ENCODE measurements around the gene TAX1BP3. TPM values are rescaled to one million over a fixed set of nuclear protein-coding genes. Genes with fewer than 3 reads are reported as not detected.

Gene TAX1BP3
- total RNA-seq, 5 donors from 2014 or later (not counting 1 experiment from before 2014, with no cell fraction given), result 9.1 to 15.3 (median 14.6) TPM

DNA sequence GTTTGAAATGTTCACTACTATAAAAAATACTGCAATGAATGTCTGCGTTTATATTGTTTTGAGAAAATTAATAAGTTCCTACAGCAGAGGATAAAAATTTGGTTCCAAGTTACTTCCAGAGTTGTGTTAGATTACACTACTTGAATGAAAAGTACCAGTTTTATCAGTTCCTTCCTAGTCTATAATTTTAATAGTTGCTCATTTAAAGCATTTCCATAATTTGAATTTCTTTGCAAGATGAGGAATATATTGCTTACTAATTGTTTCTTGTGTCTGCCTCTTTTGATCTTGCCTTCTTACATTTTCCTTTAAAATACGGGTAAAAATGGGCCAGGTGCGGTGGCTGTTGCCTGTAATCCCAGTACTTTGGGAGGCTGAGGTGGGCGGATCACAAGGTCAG is 4.2 kb upstream of the TAX1BP3 start:
- no peaks in the 10 kb centered on the region for H3K9me3 Mint-ChIP-seq
- peaks cover 14 to 25% (median 21%) of the 10 kb centered on the region in 3 donors for H3K4me1 Mint-ChIP-seq
- no peaks in the 10 kb centered on the region for H3K9me3 ChIP-seq
- no peak overlapping the region for H3K4me3 ChIP-seq (ENCODE audit: control insufficient read depth in 1 of 2, extremely low read depth in 1 of 2, low read length in 1 of 2)
- H3K4me3 Mint-ChIP-seq, result no peak overlapping the region
- no peaks in the 10 kb centered on the region for H3K27me3 Mint-ChIP-seq
- WGBS (ENCODE audit: insufficient coverage), result 100% methylated on average over 1 of the region's 4 CpGs
- ATAC-seq (replicated peaks in 1 of 4) (no peak), DNase-seq (no peak)
- no peak overlapping the region for H3K27ac Mint-ChIP-seq
- no peaks in the 10 kb centered on the region for H3K27me3 ChIP-seq (replicated peaks in 1 of 2; ENCODE audit: control insufficient read depth in 2 of 2, extremely low read depth in 1 of 2, insufficient read depth in 2 of 2, low read length in 1 of 2)
- H3K4me1 ChIP-seq (ENCODE audit: control insufficient read depth in 1 of 2, extremely low read depth in 1 of 2, insufficient read depth in 2 of 2, low read length in 2 of 2), result peaks cover 7 to 25% of the 10 kb centered on the region in 2 experiments
- ChIA-PET POLR2A (no interaction called here), CTCF (no interaction called here)
- peaks cover 4% of the 10 kb centered on the region for H3K36me3 Mint-ChIP-seq
- peaks cover 3 to 15% of the 10 kb centered on the region in 2 donors for H3K36me3 ChIP-seq (ENCODE audit: control insufficient read depth in 2 of 2, extremely low read depth in 1 of 2, insufficient read depth in 1 of 2, low read length in 1 of 2)
- no peak overlapping the region for H3K27ac ChIP-seq (ENCODE audit: low read length)

DNA sequence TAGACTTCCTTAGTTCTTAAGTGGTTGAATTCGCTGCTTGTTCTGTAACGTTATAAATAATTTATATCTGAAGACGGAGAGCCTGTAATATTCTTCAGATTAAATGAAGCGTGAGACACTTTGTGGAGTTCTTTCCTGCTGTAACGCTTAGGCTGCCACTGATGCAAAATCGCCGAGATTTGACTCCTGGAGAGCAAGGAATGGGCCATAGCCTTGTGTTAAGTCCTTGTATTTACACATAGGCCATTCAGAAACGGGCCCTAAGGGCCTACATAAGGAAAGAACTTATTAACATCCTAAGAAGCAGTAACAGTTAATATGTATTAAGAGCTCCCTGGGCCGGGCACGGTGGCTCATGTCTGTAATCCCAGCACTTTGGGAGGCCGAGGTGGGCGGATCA is 1.2 kb upstream of the TAX1BP3 start:
- H3K4me1 ChIP-seq (ENCODE audit: control insufficient read depth in 1 of 2, extremely low read depth in 1 of 2, insufficient read depth in 2 of 2, low read length in 2 of 2), result peaks cover 7 to 29% of the 10 kb centered on the region in 2 experiments
- peaks cover 20 to 42% (median 32%) of the 10 kb centered on the region in 3 donors for H3K4me1 Mint-ChIP-seq
- peak overlapping the region; percentile 76 to 84 for H3K27ac Mint-ChIP-seq
- WGBS (ENCODE audit: insufficient coverage), result 60% methylated on average over 5 of the region's 12 CpGs
- H3K27me3 Mint-ChIP-seq, result no peaks in the 10 kb centered on the region
- H3K4me3 Mint-ChIP-seq, result peak overlapping the region; percentile 88 to 92 (median 91)
- ATAC-seq (replicated peaks in 1 of 4), result no peak
- H3K27ac ChIP-seq (ENCODE audit: low read length), result no peak overlapping the region
- H3K4me3 ChIP-seq (ENCODE audit: control insufficient read depth in 1 of 2, extremely low read depth in 1 of 2, low read length in 1 of 2), result peak overlapping the region; percentile 80 to 100
- H3K36me3 ChIP-seq (ENCODE audit: control insufficient read depth in 2 of 2, extremely low read depth in 1 of 2, insufficient read depth in 1 of 2, low read length in 1 of 2), result peaks cover 0 to 13% of the 10 kb centered on the region in 2 donors
- peaks cover 3% of the 10 kb centered on the region for H3K36me3 Mint-ChIP-seq
- ChIA-PET POLR2A (no interaction called here), CTCF (no interaction called here)
- DNase-seq, result no peak
- no peaks in the 10 kb centered on the region for H3K9me3 ChIP-seq
- no peaks in the 10 kb centered on the region for H3K9me3 Mint-ChIP-seq
- no peaks in the 10 kb centered on the region for H3K27me3 ChIP-seq (replicated peaks in 1 of 2; ENCODE audit: control insufficient read depth in 2 of 2, extremely low read depth in 1 of 2, insufficient read depth in 2 of 2, low read length in 1 of 2)

DNA sequence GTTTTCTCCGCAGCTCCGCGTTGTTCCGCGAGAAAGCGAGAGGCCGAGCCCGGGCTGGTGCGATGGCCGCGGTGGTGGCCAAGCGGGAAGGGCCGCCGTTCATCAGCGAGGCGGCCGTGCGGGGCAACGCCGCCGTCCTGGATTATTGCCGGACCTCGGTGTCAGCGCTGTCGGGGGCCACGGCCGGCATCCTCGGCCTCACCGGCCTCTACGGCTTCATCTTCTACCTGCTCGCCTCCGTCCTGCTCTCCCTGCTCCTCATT is 638 bp upstream of the TAX1BP3 start:
- Mint-ChIP-seq H3K27ac (peak overlapping the region; percentile 76 to 84), H3K4me1 (peaks cover 20 to 42% (median 32%) of the 10 kb centered on the region in 3 donors), H3K4me3 (peak overlapping the region; percentile 88 to 92 (median 91)), H3K36me3 (peaks cover 3% of the 10 kb centered on the region), H3K9me3 (no peaks in the 10 kb centered on the region), H3K27me3 (no peaks in the 10 kb centered on the region)
- H3K9me3 ChIP-seq, result no peaks in the 10 kb centered on the region
- H3K27ac ChIP-seq (ENCODE audit: low read length), result peak overlapping the region; percentile 70
- DNase-seq (no peak), ATAC-seq (replicated peaks in 1 of 4) (no peak)
- ChIA-PET CTCF (no interaction called here), POLR2A (no interaction called here)
- H3K27me3 ChIP-seq (replicated peaks in 1 of 2; ENCODE audit: control insufficient read depth in 2 of 2, extremely low read depth in 1 of 2, insufficient read depth in 2 of 2, low read length in 1 of 2), result no peaks in the 10 kb centered on the region
- peaks cover 0 to 13% of the 10 kb centered on the region in 2 donors for H3K36me3 ChIP-seq (ENCODE audit: control insufficient read depth in 2 of 2, extremely low read depth in 1 of 2, insufficient read depth in 1 of 2, low read length in 1 of 2)
- peak overlapping the region; percentile 80 to 100 for H3K4me3 ChIP-seq (ENCODE audit: control insufficient read depth in 1 of 2, extremely low read depth in 1 of 2, low read length in 1 of 2)
- H3K4me1 ChIP-seq (ENCODE audit: control insufficient read depth in 1 of 2, extremely low read depth in 1 of 2, insufficient read depth in 2 of 2, low read length in 2 of 2), result peaks cover 7 to 29% of the 10 kb centered on the region in 2 experiments
- under 1% methylated on average over 32 of the region's 32 CpGs for WGBS (ENCODE audit: insufficient coverage)

DNA sequence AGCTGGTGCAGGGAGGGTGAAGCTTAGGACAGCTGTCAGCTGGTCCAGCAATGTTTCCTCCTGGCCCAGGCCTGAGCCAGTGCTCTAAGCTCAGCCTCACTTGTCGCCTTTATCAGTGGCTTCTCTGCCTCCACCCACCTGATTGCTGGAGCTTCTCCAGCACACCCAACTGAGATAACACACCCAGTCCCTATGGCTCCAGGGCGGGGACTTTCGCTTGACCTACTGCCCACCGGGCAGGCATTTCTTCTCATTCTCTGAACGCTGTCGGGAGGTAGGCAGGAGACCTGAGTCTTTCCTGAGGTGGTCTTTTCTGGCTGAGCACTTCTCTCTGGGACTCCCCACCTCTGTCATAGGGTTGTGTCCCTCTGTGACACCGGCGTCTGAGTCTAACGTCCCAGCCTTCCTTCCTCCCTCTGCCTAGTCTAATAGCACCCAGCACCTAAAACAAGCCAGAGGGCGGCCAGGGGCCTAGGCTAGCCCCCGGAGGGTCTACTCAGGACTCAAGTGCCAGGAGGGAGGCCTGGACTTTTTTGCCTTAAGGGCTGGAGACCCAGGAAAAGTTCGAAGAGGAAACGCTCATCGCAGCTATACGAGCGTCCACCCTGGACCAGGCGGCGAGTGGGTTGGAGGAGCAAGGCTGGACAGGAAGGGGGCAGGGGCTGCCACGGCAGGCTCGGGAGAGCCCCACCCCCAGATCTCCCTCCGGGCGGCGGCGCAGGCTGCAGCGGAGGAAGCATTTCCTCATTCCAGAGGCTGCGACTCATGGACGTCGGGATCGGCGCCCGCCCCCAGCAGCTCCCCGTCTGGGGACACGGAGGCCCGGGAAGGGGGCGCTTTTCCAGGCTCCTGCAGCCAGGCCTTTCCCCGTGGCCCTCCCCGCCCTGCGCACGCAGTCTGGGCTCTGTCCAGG is 756 bp downstream of the TAX1BP3 start:
- Histone ChIP-seq H3K36me3 (ENCODE audit: control insufficient read depth in 2 of 2, extremely low read depth in 1 of 2, insufficient read depth in 1 of 2, low read length in 1 of 2) (peaks cover 0 to 16% of the 10 kb centered on the region in 2 donors), H3K4me1 (ENCODE audit: control insufficient read depth in 1 of 2, extremely low read depth in 1 of 2, insufficient read depth in 2 of 2, low read length in 2 of 2) (peaks cover 7 to 29% of the 10 kb centered on the region in 2 experiments), H3K27me3 (replicated peaks in 1 of 2; ENCODE audit: control insufficient read depth in 2 of 2, extremely low read depth in 1 of 2, insufficient read depth in 2 of 2, low read length in 1 of 2) (no peaks in the 10 kb centered on the region), H3K4me3 (ENCODE audit: control insufficient read depth in 1 of 2, extremely low read depth in 1 of 2, low read length in 1 of 2) (peak overlapping the region; percentile 80 to 100), H3K9me3 (no peaks in the 10 kb centered on the region), H3K27ac (ENCODE audit: low read length) (no peak overlapping the region)
- Mint-ChIP-seq H3K4me1 (peaks cover 20 to 42% (median 32%) of the 10 kb centered on the region in 3 donors), H3K27me3 (no peaks in the 10 kb centered on the region), H3K9me3 (no peaks in the 10 kb centered on the region), H3K4me3 (peak overlapping the region; percentile 88 to 92 (median 91)), H3K36me3 (peaks cover 3% of the 10 kb centered on the region), H3K27ac (no peak overlapping the region)
- DNase-seq (peak in 3 of 35 experiments; percentile 4 to 22 (median 8)), ATAC-seq (replicated peaks in 1 of 4) (peak; percentile 1 to 13 (median 4))
- WGBS (ENCODE audit: insufficient coverage), result 13% methylated on average over 34 of the region's 39 CpGs
- ChIA-PET POLR2A (interaction anchor here in 1 of 2 donors (1.0 kb wide), 1 partner anchor 31 kb away, joined by 4 read pairs; the partner anchor contains the start of genes CTNS and SHPK), CTCF (no interaction called here)

DNA sequence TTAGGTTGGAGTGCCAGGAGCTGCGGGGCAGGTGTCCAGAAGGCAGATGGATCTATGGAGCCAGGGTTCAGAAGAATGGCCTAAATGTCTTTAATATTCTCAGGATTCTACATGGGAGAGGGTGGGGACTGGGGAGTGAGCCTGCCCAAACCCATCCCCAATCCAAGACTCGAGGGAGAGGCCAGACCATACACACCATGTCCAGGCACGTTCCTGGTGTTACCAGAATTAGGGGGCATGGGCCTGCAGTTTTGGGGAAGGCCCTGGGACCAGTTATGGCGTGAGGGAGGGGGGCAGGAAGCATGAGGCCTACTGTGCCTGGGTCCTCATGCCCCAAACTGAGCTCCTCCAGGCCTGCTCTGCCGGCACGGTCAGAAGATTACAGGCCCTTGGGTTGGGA is 1.9 kb downstream of the TAX1BP3 start:
- CTCF ChIA-PET, result no interaction called here
- Histone ChIP-seq H3K4me1 (ENCODE audit: control insufficient read depth in 1 of 2, extremely low read depth in 1 of 2, insufficient read depth in 2 of 2, low read length in 2 of 2) (peaks cover 7 to 29% of the 10 kb centered on the region in 2 experiments), H3K9me3 (no peaks in the 10 kb centered on the region), H3K4me3 (ENCODE audit: control insufficient read depth in 1 of 2, extremely low read depth in 1 of 2, low read length in 1 of 2) (no peak overlapping the region), H3K27ac (ENCODE audit: low read length) (no peak overlapping the region), H3K27me3 (replicated peaks in 1 of 2; ENCODE audit: control insufficient read depth in 2 of 2, extremely low read depth in 1 of 2, insufficient read depth in 2 of 2, low read length in 1 of 2) (no peaks in the 10 kb centered on the region), H3K36me3 (ENCODE audit: control insufficient read depth in 2 of 2, extremely low read depth in 1 of 2, insufficient read depth in 1 of 2, low read length in 1 of 2) (peaks cover 0 to 11% of the 10 kb centered on the region in 2 donors)
- DNase-seq, result no peak
- Mint-ChIP-seq H3K27ac (no peak overlapping the region), H3K36me3 (peaks cover 3% of the 10 kb centered on the region), H3K4me1 (peaks cover 20 to 39% (median 26%) of the 10 kb centered on the region in 3 donors), H3K9me3 (no peaks in the 10 kb centered on the region), H3K27me3 (no peaks in the 10 kb centered on the region), H3K4me3 (peak overlapping the region; percentile 41 to 92 (median 62))
- ATAC-seq (replicated peaks in 1 of 4), result no peak
- 96% methylated on average over 2 of the region's 6 CpGs for WGBS (ENCODE audit: insufficient coverage)
- POLR2A ChIA-PET, result interaction anchor here in 1 of 2 donors (1.0 kb wide), 1 partner anchor 30 kb away, joined by 4 read pairs; the partner anchor contains the start of genes CTNS and SHPK

DNA sequence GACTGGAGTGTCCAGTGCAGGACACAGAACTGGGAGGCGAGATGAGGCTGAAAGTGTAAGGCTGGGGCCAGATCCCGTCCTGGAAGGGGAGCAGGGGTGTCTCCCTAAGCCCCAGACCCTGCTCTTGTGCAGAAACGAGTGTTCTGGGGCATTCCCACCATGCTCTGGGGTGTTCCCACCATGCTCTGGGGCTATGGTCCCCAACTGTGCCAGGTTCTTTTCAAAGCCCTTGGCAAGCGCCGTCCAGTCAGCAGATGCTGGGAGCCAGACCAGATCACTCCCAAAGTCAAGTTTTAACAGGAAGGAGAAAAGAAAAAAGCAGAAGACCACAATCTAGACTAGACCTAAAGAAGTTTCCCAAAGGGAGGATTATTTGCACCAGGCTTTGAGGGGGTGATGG is 2.5 kb downstream of the TAX1BP3 start:
- Mint-ChIP-seq H3K4me3 (peak overlapping the region; percentile 41 to 92 (median 62)), H3K27me3 (no peaks in the 10 kb centered on the region), H3K27ac (no peak overlapping the region), H3K4me1 (peaks cover 20 to 36% (median 26%) of the 10 kb centered on the region in 3 donors), H3K9me3 (no peaks in the 10 kb centered on the region), H3K36me3 (peaks cover 3% of the 10 kb centered on the region)
- WGBS (ENCODE audit: insufficient coverage), result 74% methylated on average over 3 of the region's 5 CpGs
- POLR2A ChIA-PET, result no interaction called here
- Histone ChIP-seq H3K4me1 (ENCODE audit: control insufficient read depth in 1 of 2, extremely low read depth in 1 of 2, insufficient read depth in 2 of 2, low read length in 2 of 2) (peaks cover 7 to 29% of the 10 kb centered on the region in 2 experiments), H3K9me3 (no peaks in the 10 kb centered on the region), H3K27me3 (replicated peaks in 1 of 2; ENCODE audit: control insufficient read depth in 2 of 2, extremely low read depth in 1 of 2, insufficient read depth in 2 of 2, low read length in 1 of 2) (no peaks in the 10 kb centered on the region), H3K36me3 (ENCODE audit: control insufficient read depth in 2 of 2, extremely low read depth in 1 of 2, insufficient read depth in 1 of 2, low read length in 1 of 2) (peaks cover 0 to 8% of the 10 kb centered on the region in 2 donors), H3K4me3 (ENCODE audit: control insufficient read depth in 1 of 2, extremely low read depth in 1 of 2, low read length in 1 of 2) (no peak overlapping the region), H3K27ac (ENCODE audit: low read length) (no peak overlapping the region)
- CTCF ChIA-PET, result no interaction called here
- no peak for ATAC-seq (replicated peaks in 1 of 4)
- DNase-seq, result no peak

All from T-cell (primary cell).